Esophagus (tissue), 2 donors: ENCODE measurements around the gene SLC26A2. TPM values are rescaled to one million over a fixed set of nuclear protein-coding genes. Genes with fewer than 3 reads are reported as not detected.
"Not testable (repeated sequence)": the region's sequence is repeated elsewhere in the genome, so short reads cannot be mapped to it uniquely, and the experiment has no call there.

ENCODE experiments used
- H3K27ac ChIP-seq, 2 donors: one replicate each; pipeline ENCODE4 v1.5.1; 2013; ENCODE audit warnings: low read depth in 2 of 2, mild to moderate bottlenecking in 2 of 2, inconsistent platforms in 1 of 2, low read length in 1 of 2, moderate library complexity in 1 of 2
- H3K27me3 ChIP-seq, 2 donors: one replicate each; pipeline ENCODE4 v1.6.1; 2013; ENCODE audit warnings: low read length in 2 of 2, control low read depth in 1 of 2, mild to moderate bottlenecking in 1 of 2; ENCODE audit not compliant: insufficient read depth in 2 of 2, control insufficient read depth in 1 of 2
- H3K36me3 ChIP-seq, 2 donors: one replicate each; pipeline ENCODE4 v1.6.1; 2013; ENCODE audit warnings: low read length in 1 of 2; ENCODE audit not compliant: control insufficient read depth in 2 of 2, insufficient read depth in 2 of 2
- H3K4me1 ChIP-seq, 2 donors: one replicate each; pipeline ENCODE4 v1.6.1; 2013; ENCODE audit warnings: low read length in 1 of 2; ENCODE audit not compliant: control insufficient read depth in 2 of 2, insufficient read depth in 2 of 2
- H3K4me3 ChIP-seq, 2 donors: one replicate each; pipeline ENCODE4 v1.5.1; 2013; ENCODE audit warnings: low read length in 2 of 2, mild to moderate bottlenecking in 2 of 2, low read depth in 1 of 2, moderate library complexity in 1 of 2
- H3K9me3 ChIP-seq, 2 donors: one replicate each; pipeline ENCODE4 v1.6.1; 2013; ENCODE audit warnings: mild to moderate bottlenecking in 2 of 2, low read depth in 1 of 2, low read length in 1 of 2, moderate library complexity in 1 of 2; ENCODE audit not compliant: control insufficient read depth in 2 of 2, insufficient read depth in 1 of 2
- WGBS, 2 donors: extraction: QIAGEN DNeasy Blood & Tissue Kit; methylation state at CpG; one replicate each; pipeline ENCODE4 v1.1.7; 2013; 5-methylcytosine and 5-hydroxymethylcytosine counted together
- polyA plus RNA-seq, 2 donors: library from polyadenylated mRNA; stranded (reverse); fragments of 200-250 nt; gene quantifications; one replicate each; pipeline ENCODE4 v1.2.3, GENCODE V29; 2013
- donor health status: healthy with polysubstance abuse.
- donor health status: Bipolar disorder and iron deficiency.

SLC26A2 gene
- polyA plus RNA-seq, 2 donors, result 7.3 to 8.2 TPM

- not testable (repeated sequence) for H3K4me3 ChIP-seq, H3K27ac ChIP-seq, H3K27me3 ChIP-seq, H3K9me3 ChIP-seq, H3K36me3 ChIP-seq
- 78 to 90% methylated on average over 6 of the region's 6 CpGs for WGBS, 2 donors
- H3K4me1 ChIP-seq, result peaks cover 0 to 22% of the 10 kb centered on the region in 2 donors
Observed at GRCh38 chr5:149943177-149943949, 17.2 kb upstream of the SLC26A2 start.

- H3K27me3 ChIP-seq, result no peaks in the 10 kb centered on the region
- H3K9me3 ChIP-seq, result no peaks in the 10 kb centered on the region
- 71 to 75% methylated on average over 2 of the region's 2 CpGs for WGBS, 2 donors
- no peak within 1 kb of the TSS for H3K27ac ChIP-seq
- no peak within 1 kb of the TSS for H3K4me3 ChIP-seq
- peaks cover 0 to 19% of the 10 kb centered on the region in 2 donors for H3K4me1 ChIP-seq
- H3K36me3 ChIP-seq, result no peaks in the 10 kb centered on the region
Observed at GRCh38 chr5:149944666-149945065, 15.9 kb upstream of the SLC26A2 start, which contains the start of gene PDE6A. Gene PDE6A (minus strand): TSS chr5:149944793. CDS start chr5:149944673, 120 bp downstream.

GRCh38 chr5:149946118-149946517 is 14.4 kb upstream of the SLC26A2 start:
- Histone ChIP-seq H3K27me3 (no peaks in the 10 kb centered on the region), H3K36me3 (no peaks in the 10 kb centered on the region), H3K9me3 (no peaks in the 10 kb centered on the region), H3K27ac (no peak overlapping the region), H3K4me3 (no peak overlapping the region), H3K4me1 (peaks cover 0 to 16% of the 10 kb centered on the region in 2 donors)
- WGBS, 2 donors, result 76 to 77% methylated on average over 3 of the region's 3 CpGs

GRCh38 chr5:149948993-149949392 is 11.6 kb upstream of the SLC26A2 start:
- Histone ChIP-seq H3K9me3 (no peaks in the 10 kb centered on the region), H3K27ac (no peak overlapping the region), H3K27me3 (no peaks in the 10 kb centered on the region), H3K4me1 (peaks cover 0 to 9% of the 10 kb centered on the region in 2 donors), H3K4me3 (no peak overlapping the region), H3K36me3 (no peaks in the 10 kb centered on the region)
- 78 to 80% methylated on average over 5 of the region's 5 CpGs for WGBS, 2 donors

GRCh38 chr5:149951138-149951749 is 9.3 kb upstream of the SLC26A2 start:
- no peak overlapping the region for H3K27ac ChIP-seq

GRCh38 chr5:149953436-149954121 is 7.0 kb upstream of the SLC26A2 start:
- no peaks in the 10 kb centered on the region for H3K36me3 ChIP-seq
- no peaks in the 10 kb centered on the region for H3K9me3 ChIP-seq
- no peak overlapping the region for H3K27ac ChIP-seq
- WGBS, 2 donors, result 75% methylated on average over 9 of the region's 9 CpGs
- no peak overlapping the region for H3K4me3 ChIP-seq
- peaks cover 0 to 3% of the 10 kb centered on the region in 2 donors for H3K4me1 ChIP-seq
- no peaks in the 10 kb centered on the region for H3K27me3 ChIP-seq

More at GRCh38 chr5:149951138-149951749, 9.3 kb upstream of the SLC26A2 start:
- Histone ChIP-seq H3K36me3 (no peaks in the 10 kb centered on the region), H3K27me3 (no peaks in the 10 kb centered on the region), H3K4me1 (peaks cover 0 to 3% of the 10 kb centered on the region in 2 donors), H3K9me3 (no peaks in the 10 kb centered on the region), H3K4me3 (no peak overlapping the region)
- WGBS, 2 donors, result 77 to 85% methylated on average over 6 of the region's 6 CpGs

GRCh38 chr5:149954798-149955197 is 5.8 kb upstream of the SLC26A2 start:
- H3K27ac ChIP-seq, result no peak overlapping the region
- peaks cover 0 to 7% of the 10 kb centered on the region in 2 donors for H3K4me1 ChIP-seq
- H3K4me3 ChIP-seq, result no peak overlapping the region
- no peaks in the 10 kb centered on the region for H3K36me3 ChIP-seq
- no peaks in the 10 kb centered on the region for H3K9me3 ChIP-seq
- no peaks in the 10 kb centered on the region for H3K27me3 ChIP-seq
- 83% methylated on average over 6 of the region's 6 CpGs for WGBS, 2 donors

GRCh38 chr5:149956685-149957084 is 3.9 kb upstream of the SLC26A2 start:
- H3K9me3 ChIP-seq, result no peaks in the 10 kb centered on the region
- H3K27ac ChIP-seq, result no peak overlapping the region
- 71 to 72% methylated on average over 5 of the region's 5 CpGs for WGBS, 2 donors

GRCh38 chr5:149957855-149958254 is 2.7 kb upstream of the SLC26A2 start:
- no peaks in the 10 kb centered on the region for H3K27me3 ChIP-seq
- 80 to 86% methylated on average over 4 of the region's 4 CpGs for WGBS, 2 donors

More at GRCh38 chr5:149956685-149957084, 3.9 kb upstream of the SLC26A2 start:
- Histone ChIP-seq H3K4me3 (no peak overlapping the region), H3K36me3 (no peaks in the 10 kb centered on the region), H3K4me1 (peaks cover 0 to 7% of the 10 kb centered on the region in 2 donors), H3K27me3 (no peaks in the 10 kb centered on the region)

More at GRCh38 chr5:149957855-149958254, 2.7 kb upstream of the SLC26A2 start:
- Histone ChIP-seq H3K9me3 (no peaks in the 10 kb centered on the region), H3K4me1 (peaks cover 0 to 7% of the 10 kb centered on the region in 2 donors), H3K4me3 (no peak overlapping the region), H3K27ac (no peak overlapping the region), H3K36me3 (no peaks in the 10 kb centered on the region)
